Heart left ventricle (tissue), 13 donors: ENCODE data around the gene OS9.

ENCODE experiments used
- CTCF ChIP-seq, 12 donors: fragments of 200-600 bp; sonication (generic) in 4 of 12; IDR thresholded peaks; one replicate each; pipeline versions ENCODE4 v1.5.0 to v1.8.0; 2018 to 2022; ENCODE audit warnings: antibody characterized with exemption in 12 of 12, mild to moderate bottlenecking in 5 of 12
- POLR2A ChIP-seq, 2 donors: fragments of 450-650 bp; IDR thresholded peaks; one replicate each; pipeline ENCODE4 v1.6.1; 2017; ENCODE audit warnings: antibody characterized with exemption in 2 of 2, mild to moderate bottlenecking in 2 of 2, moderate library complexity in 2 of 2
- donor health status: ischemic (EF 13 %, LVEDD 7.1; RV severe dilation, severe dysfunction).
- donor health status: DM: no; HTN: yes; CAD: no.
- donor health status: DM: no; HTN: no; CAD: no.
- donor health status: ischemic (EF 25% LVEDD 6.9; RV normal size, moderate dysfunction).
- donor health status: ischemic (EF 25% LVEDD 5.7; RV mildly dilated, moderate dysfunction).
- donor health status: ischemic (EF 35%, LVEDD 5.7; RV mildly dilated, moderate dysfunction).
- donor health status: nonischemic (EF 11% LVEDD 7.7; RV severe dilation, severe dysfunction).
- donor health status: DM: yes; HTN: yes; CAD: no.
- donor health status: PGD.
- donor health status: ischemic (EF 29% LVEDD 5.4; RV normal size, mild dysfunction).
- donor health status: nonischemic (EF 23%, LVEDD 6.1; RV moderate dilation, normal function).

GRCh38 chr12:57736741-57737466 lies 43.0 kb downstream of the OS9 start:
- TF ChIP-seq POLR2A (IDR thresholded peaks at IDR 0.05) = no peak
- no peak for TF ChIP-seq CTCF (IDR thresholded peaks at IDR 0.05)
